Osteocyte (in vitro differentiated cells): ENCODE measurements around the gene F2RL2. TPM values are rescaled to one million over a fixed set of nuclear protein-coding genes. Genes with fewer than 3 reads are reported as not detected.
A peak's percentile ranks its signal among the peaks of the same experiment; 100 is the strongest.

Experiments used
- DNase-seq: peaks from one replicate; pipeline ENCODE4 v3.0.0; 2021; ENCODE audit warnings: mixed read lengths; ENCODE audit not compliant: unreplicated experiment; ENCODE audit errors: extremely low spot score
- H3K27ac Mint-ChIP-seq: one replicate; pipeline ENCODE4 v1.8.0; 2021; ENCODE audit warnings: mild to moderate bottlenecking, mixed read lengths; ENCODE audit not compliant: unreplicated experiment
- H3K27me3 Mint-ChIP-seq: one replicate; pipeline ENCODE4 v1.8.0; 2021; ENCODE audit warnings: mixed read lengths; ENCODE audit not compliant: unreplicated experiment
- H3K36me3 Mint-ChIP-seq: one replicate; pipeline ENCODE4 v1.8.0; 2021; ENCODE audit warnings: mixed read lengths; ENCODE audit not compliant: unreplicated experiment
- H3K4me1 Mint-ChIP-seq: one replicate; pipeline ENCODE4 v1.8.0; 2021; ENCODE audit warnings: mixed read lengths; ENCODE audit not compliant: unreplicated experiment
- H3K4me3 Mint-ChIP-seq: one replicate; pipeline ENCODE4 v1.8.0; 2021; ENCODE audit warnings: mild to moderate bottlenecking, moderate library complexity, mixed read lengths; ENCODE audit not compliant: unreplicated experiment
- H3K9me3 Mint-ChIP-seq: one replicate; pipeline ENCODE4 v1.8.0; 2021; ENCODE audit warnings: mixed read lengths; ENCODE audit not compliant: unreplicated experiment
- CTCF ChIP-seq: fragments of 200-600 bp; sonication (generic); IDR thresholded peaks from 2 replicates; pipeline ENCODE4 v1.5.0; 2021; ENCODE audit warnings: antibody characterized with exemption, mild to moderate bottlenecking, moderate library complexity
- total RNA-seq: library from RNA; stranded (reverse); gene quantifications from 2 replicates; pipeline ENCODE4 v1.2.1, GENCODE V29; 2021

Gene F2RL2
- total RNA-seq, 1 donor from 2014 or later: 14.1 TPM

- H3K4me3 Mint-ChIP-seq: no peak overlapping the region
Measured at GRCh38 chr5:76583163-76584047, 39.8 kb downstream of the F2RL2 start.

GRCh38 chr5:76582230-76583162 is 40.7 kb downstream of the F2RL2 start:
- TF ChIP-seq CTCF: no peak
- no peak overlapping the region for H3K27ac Mint-ChIP-seq
- H3K4me3 Mint-ChIP-seq: no peak overlapping the region
- H3K36me3 Mint-ChIP-seq: no peaks in the 10 kb centered on the region
- no peak for DNase-seq
- H3K27me3 Mint-ChIP-seq: peaks cover 11% of the 10 kb centered on the region
- peaks cover 4% of the 10 kb centered on the region for H3K4me1 Mint-ChIP-seq
- no peaks in the 10 kb centered on the region for H3K9me3 Mint-ChIP-seq

More at GRCh38 chr5:76583163-76584047, 39.8 kb downstream of the F2RL2 start:
- Mint-ChIP-seq H3K27ac (no peak overlapping the region), H3K9me3 (no peaks in the 10 kb centered on the region), H3K36me3 (no peaks in the 10 kb centered on the region), H3K4me1 (peaks cover 3% of the 10 kb centered on the region), H3K27me3 (peaks cover 11% of the 10 kb centered on the region)
- no peak for DNase-seq
- peak; percentile 67 for TF ChIP-seq CTCF

- DNase-seq: no peak
- Mint-ChIP-seq H3K27ac (no peak overlapping the region), H3K27me3 (peaks cover 11% of the 10 kb centered on the region), H3K4me3 (no peak overlapping the region), H3K9me3 (no peaks in the 10 kb centered on the region), H3K4me1 (peaks cover 4% of the 10 kb centered on the region), H3K36me3 (no peaks in the 10 kb centered on the region)
- no peak for TF ChIP-seq CTCF
Measured at GRCh38 chr5:76580981-76581380, 42.2 kb downstream of the F2RL2 start.

- H3K27ac Mint-ChIP-seq: no peak overlapping the region
- no peaks in the 10 kb centered on the region for H3K9me3 Mint-ChIP-seq
- H3K4me3 Mint-ChIP-seq: no peak overlapping the region
Measured at GRCh38 chr5:76579166-76579937, 43.9 kb downstream of the F2RL2 start.

More at GRCh38 chr5:76579166-76579937, 43.9 kb downstream of the F2RL2 start:
- H3K36me3 Mint-ChIP-seq: no peaks in the 10 kb centered on the region
- peaks cover 3% of the 10 kb centered on the region for H3K27me3 Mint-ChIP-seq
- H3K4me1 Mint-ChIP-seq: peaks cover 4% of the 10 kb centered on the region
- TF ChIP-seq CTCF: no peak
- no peak for DNase-seq
